ENCODE data around the gene ARHGAP6. TPM values are rescaled to one million over a fixed set of nuclear protein-coding genes. Genes with fewer than 3 reads are reported as not detected.

ARHGAP6 gene
- total RNA-seq, 6 experiments from 2014 or later = 0.51 to 1.0 (median 0.69) TPM

- no peak for TF ChIP-seq CTCF (IDR thresholded peaks at IDR 0.05)
- Mint-ChIP-seq H3K36me3 (ENCODE audit: low read depth) (no peaks in the 10 kb centered on the region), H3K9me3 (no peaks in the 10 kb centered on the region), H3K27ac (no peak overlapping the region), H3K4me3 (no peak overlapping the region), H3K27me3 (ENCODE audit: insufficient read depth) (no peaks in the 10 kb centered on the region), H3K4me1 (ENCODE audit: low read depth) (peaks cover 9% of the 10 kb centered on the region)
- DNase-seq = no peak
These were observed 360.9 kb downstream of the ARHGAP6 start for GRCh38 chrX:11304829-11305228.

GRCh38 chrX:11298600-11298999 is 367.1 kb downstream of the ARHGAP6 start:
- H3K4me1 Mint-ChIP-seq (ENCODE audit: low read depth) = no peaks in the 10 kb centered on the region
- H3K4me3 Mint-ChIP-seq = no peak overlapping the region
- H3K36me3 Mint-ChIP-seq (ENCODE audit: low read depth) = no peaks in the 10 kb centered on the region
- H3K9me3 Mint-ChIP-seq = no peaks in the 10 kb centered on the region
- H3K27me3 Mint-ChIP-seq (ENCODE audit: insufficient read depth) = no peaks in the 10 kb centered on the region
- no peak overlapping the region for H3K27ac Mint-ChIP-seq
- TF ChIP-seq CTCF (IDR thresholded peaks at IDR 0.05) = no peak
- no peak for DNase-seq

GRCh38 chrX:11296051-11296450 is 369.7 kb downstream of the ARHGAP6 start:
- TF ChIP-seq CTCF (IDR thresholded peaks at IDR 0.05) = no peak
- Mint-ChIP-seq H3K36me3 (ENCODE audit: low read depth) (no peaks in the 10 kb centered on the region), H3K4me1 (ENCODE audit: low read depth) (no peaks in the 10 kb centered on the region), H3K27me3 (ENCODE audit: insufficient read depth) (no peaks in the 10 kb centered on the region), H3K27ac (no peak overlapping the region), H3K9me3 (no peaks in the 10 kb centered on the region), H3K4me3 (no peak overlapping the region)
- no peak for DNase-seq

GRCh38 chrX:11293113-11293512 is 372.6 kb downstream of the ARHGAP6 start, which contains the start of gene AMELX:
Gene AMELX (plus strand): TSS chrX:11293413. CDS start chrX:11294789, 1,376 bp downstream.
- no peaks in the 10 kb centered on the region for H3K27me3 Mint-ChIP-seq (ENCODE audit: insufficient read depth)
- DNase-seq = no peak
- TF ChIP-seq CTCF (IDR thresholded peaks at IDR 0.05) = no peak
- no peaks in the 10 kb centered on the region for H3K9me3 Mint-ChIP-seq
- no peak within 1 kb of the TSS for H3K4me3 Mint-ChIP-seq
- H3K4me1 Mint-ChIP-seq (ENCODE audit: low read depth) = no peaks in the 10 kb centered on the region
- H3K27ac Mint-ChIP-seq = no peak within 1 kb of the TSS
- H3K36me3 Mint-ChIP-seq (ENCODE audit: low read depth) = no peaks in the 10 kb centered on the region

- H3K4me3 Mint-ChIP-seq = no peak overlapping the region
These were observed 375.2 kb downstream of the ARHGAP6 start for GRCh38 chrX:11290416-11291102.

More at GRCh38 chrX:11290416-11291102, 375.2 kb downstream of the ARHGAP6 start:
- Mint-ChIP-seq H3K4me1 (ENCODE audit: low read depth) (no peaks in the 10 kb centered on the region), H3K27me3 (ENCODE audit: insufficient read depth) (no peaks in the 10 kb centered on the region), H3K27ac (no peak overlapping the region), H3K9me3 (no peaks in the 10 kb centered on the region), H3K36me3 (ENCODE audit: low read depth) (no peaks in the 10 kb centered on the region)
- no peak for TF ChIP-seq CTCF (IDR thresholded peaks at IDR 0.05)
- no peak for DNase-seq

All from HFFc6 (cell line).